Stimulated activated naive CD4-positive, alpha-beta T cell treated with Interleukin-2 at 50 U/mL for 16 hours (primary cell): ENCODE measurements around the gene PIK3C2A.

Experiments
- DNase-seq: peaks from one replicate; lab custom pipeline; 2025; lab: John Stamatoyannopoulos, UW

The PIK3C2A gene

DNA sequence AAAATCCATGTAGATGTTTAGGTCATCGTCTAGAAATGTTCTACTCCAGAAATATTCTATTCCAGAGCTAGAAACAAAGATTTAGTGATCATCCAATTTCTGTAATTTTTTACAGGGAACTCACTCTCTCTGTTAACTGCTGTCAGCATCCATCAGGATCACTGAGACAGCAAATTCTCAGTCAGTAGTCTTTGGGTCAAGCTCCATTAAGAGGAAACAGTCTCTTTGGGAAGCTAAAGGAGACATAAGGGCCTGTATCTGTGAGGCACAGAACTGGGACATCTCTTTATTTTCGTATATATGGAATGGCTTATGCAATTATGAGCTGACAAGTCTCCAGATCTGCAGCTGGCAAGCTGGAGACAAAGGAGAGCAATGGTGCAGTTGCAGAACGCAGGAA is 48.3 kb downstream of the PIK3C2A start:
- DNase-seq = no peak
